Ovary (tissue), 9 donors: ENCODE data around the gene FMNL3. TPM values are rescaled to one million over a fixed set of nuclear protein-coding genes. Genes with fewer than 3 reads are reported as not detected.
"Not testable (repeated sequence)": the region's sequence is repeated elsewhere in the genome, so short reads cannot be mapped to it uniquely, and the experiment has no call there.

ENCODE experiments used
- DNase-seq, 5 donors: peaks; one replicate each; pipeline ENCODE4 v3.0.0-alpha.2; 2019 to 2020
- H3K27ac ChIP-seq, 2 donors: fragments of 200-600 bp; one replicate each; pipeline versions ENCODE4 v1.5.1 to v1.8.0; 2019 to 2022
- H3K27me3 ChIP-seq: fragments of 200-600 bp; one replicate; pipeline ENCODE4 v1.8.0; 2022
- H3K36me3 ChIP-seq: fragments of 200-600 bp; sonication (generic); one replicate; pipeline ENCODE4 v1.5.1; 2019
- H3K4me1 ChIP-seq: one replicate; pipeline ENCODE4 v1.8.1; 2013; ENCODE audit warnings: mild to moderate bottlenecking, moderate library complexity; ENCODE audit not compliant: insufficient read depth
- H3K4me3 ChIP-seq: fragments of 200-600 bp; sonication (generic); one replicate; pipeline ENCODE4 v1.5.1; 2017
- H3K9me3 ChIP-seq, 2 donors: fragments of 200-600 bp in 1 of 2; sonication (generic) in 1 of 2; one replicate each; pipeline versions ENCODE4 v1.5.1 to v1.8.1; 2013 to 2019; ENCODE audit warnings: mild to moderate bottlenecking in 1 of 2, moderate library complexity in 1 of 2
- EP300 ChIP-seq: sonication (generic); formaldehyde crosslinking; IDR thresholded peaks from one replicate; pipeline ENCODE4 v1.6.1; 2017; ENCODE audit warnings: antibody characterized with exemption
- POLR2A ChIP-seq: fragments of 450-650 bp; IDR thresholded peaks from one replicate; pipeline ENCODE4 v1.6.1; 2017; ENCODE audit warnings: antibody characterized with exemption, mild to moderate bottlenecking, moderate library complexity
- WGBS, 3 donors: extraction: QIAGEN DNeasy Blood & Tissue Kit in 1 of 3; methylation state at CpG; one replicate each; pipeline versions ENCODE4 v1.1.5 to v1.1.7; 2013 to 2017; 5-methylcytosine and 5-hydroxymethylcytosine counted together
- intact Hi-C, 4 donors: fragments of 100-400 bp; cut with DNase I; formaldehyde crosslinking; loops; one replicate each; pipeline versions ENCODE4 v1.11.0 to v1.15.1; 2022 to 2023
- polyA plus RNA-seq, 2 donors: library from polyadenylated mRNA; stranded (reverse); fragments of 200-250 nt in 1 of 2; fragments of 350-450 nt in 1 of 2; fragmentation: Illumina TruSeq in 1 of 2; extraction: RNeasy Lipid Tissue Mini Kit (QIAGEN cat#74804) in 1 of 2; gene quantifications; one replicate each; pipeline ENCODE4 v1.2.3, GENCODE V29; 2013 to 2014
- total RNA-seq, 7 donors: library from RNA; depleted of rRNA in 2 of 7; stranded (reverse); fragments of >200 nt in 2 of 7; fragmentation: NEBNext Ultra II Directional in 3 of 7; extraction: Animal tissue kit (Norgen Biotek cat#: 25700) in 3 of 7; gene quantifications; one replicate each; pipeline versions ENCODE4 v1.1.0 to v1.2.4, GENCODE V29; 2016 to 2023
- TF ChIP-seq, protein P1 (sequence below), 3 donors: fragments of 450-650 bp in 2 of 3; fragments of 200-600 bp in 1 of 3; IDR thresholded peaks; one replicate each; pipeline versions ENCODE4 v1.5.1 to v1.8.0; 2016 to 2022; ENCODE audit warnings: antibody characterized with exemption in 3 of 3, mild to moderate bottlenecking in 1 of 3
- donor health status: DM: no; HTN: no; CAD: no; lungs with moderate emphysema.
- donor health status: DM: no; HTN: no; CAD: no.
- donor health status: Bipolar disorder and iron deficiency.
- donor health status: DM: yes; HTN: yes; CAD: no.
- donor health status: DM: no; HTN: no; CAD: no.
- donor health status: DM: yes; HTN: yes; CAD: no.

FMNL3 gene
- total and polyA plus RNA-seq, 9 donors, result 15.7 to 58.1 (median 33.1) TPM

DNA sequence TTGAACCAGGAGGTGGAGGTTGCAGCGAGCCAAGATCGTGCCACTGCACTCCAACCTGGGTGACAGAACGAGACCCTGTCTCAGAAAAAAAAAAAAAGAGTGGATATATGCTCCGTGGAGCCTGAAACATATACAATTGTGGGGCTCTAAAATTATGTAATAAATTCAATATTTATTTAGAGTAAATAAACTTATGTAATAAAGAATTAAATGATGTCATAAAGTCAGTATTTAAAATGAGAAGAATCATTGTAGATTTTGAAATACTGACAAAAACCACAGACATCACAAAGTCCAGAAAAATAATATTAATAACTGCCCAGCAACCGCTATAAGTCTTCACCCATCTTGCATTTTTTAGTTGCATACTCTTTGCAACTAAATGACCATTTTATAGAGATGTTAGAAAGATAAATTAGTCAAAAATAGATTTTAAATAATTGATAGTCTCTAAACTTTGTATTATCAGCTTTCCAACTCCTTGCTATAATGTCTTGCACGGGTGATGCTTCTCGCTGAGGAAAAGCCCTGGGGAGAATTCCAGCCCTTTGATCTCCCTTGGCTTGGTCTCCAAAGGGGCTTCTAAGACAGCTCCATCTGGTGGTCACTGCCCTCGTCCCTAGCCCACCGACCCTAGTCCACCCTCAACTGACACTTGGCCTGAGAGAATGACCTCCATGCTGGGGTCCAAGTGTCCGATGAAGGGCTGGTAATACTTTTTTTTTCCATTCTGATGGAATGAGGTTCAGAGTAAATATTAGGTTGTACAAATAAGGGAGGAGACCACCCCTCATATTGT, 26.2 kb upstream of the FMNL3 start:
- H3K4me3 ChIP-seq, result no peak overlapping the region
- TF ChIP-seq POLR2A (no peak), EP300 (no peak)
- TF ChIP-seq, protein P1, sequence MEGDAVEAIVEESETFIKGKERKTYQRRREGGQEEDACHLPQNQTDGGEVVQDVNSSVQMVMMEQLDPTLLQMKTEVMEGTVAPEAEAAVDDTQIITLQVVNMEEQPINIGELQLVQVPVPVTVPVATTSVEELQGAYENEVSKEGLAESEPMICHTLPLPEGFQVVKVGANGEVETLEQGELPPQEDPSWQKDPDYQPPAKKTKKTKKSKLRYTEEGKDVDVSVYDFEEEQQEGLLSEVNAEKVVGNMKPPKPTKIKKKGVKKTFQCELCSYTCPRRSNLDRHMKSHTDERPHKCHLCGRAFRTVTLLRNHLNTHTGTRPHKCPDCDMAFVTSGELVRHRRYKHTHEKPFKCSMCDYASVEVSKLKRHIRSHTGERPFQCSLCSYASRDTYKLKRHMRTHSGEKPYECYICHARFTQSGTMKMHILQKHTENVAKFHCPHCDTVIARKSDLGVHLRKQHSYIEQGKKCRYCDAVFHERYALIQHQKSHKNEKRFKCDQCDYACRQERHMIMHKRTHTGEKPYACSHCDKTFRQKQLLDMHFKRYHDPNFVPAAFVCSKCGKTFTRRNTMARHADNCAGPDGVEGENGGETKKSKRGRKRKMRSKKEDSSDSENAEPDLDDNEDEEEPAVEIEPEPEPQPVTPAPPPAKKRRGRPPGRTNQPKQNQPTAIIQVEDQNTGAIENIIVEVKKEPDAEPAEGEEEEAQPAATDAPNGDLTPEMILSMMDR (IDR thresholded peaks at IDR 0.05), result no peak
- no peaks in the 10 kb centered on the region for H3K36me3 ChIP-seq
- WGBS, 3 donors, result 71 to 75% (median 72%) methylated on average over 10 of the region's 10 CpGs
- DNase-seq, result no peak
- H3K4me1 ChIP-seq, result no peaks in the 10 kb centered on the region
- no peak overlapping the region for H3K27ac ChIP-seq
- H3K27me3 ChIP-seq, result no peaks in the 10 kb centered on the region
- no peaks in the 10 kb centered on the region for H3K9me3 ChIP-seq
- intact Hi-C loops, result no loop called here

DNA sequence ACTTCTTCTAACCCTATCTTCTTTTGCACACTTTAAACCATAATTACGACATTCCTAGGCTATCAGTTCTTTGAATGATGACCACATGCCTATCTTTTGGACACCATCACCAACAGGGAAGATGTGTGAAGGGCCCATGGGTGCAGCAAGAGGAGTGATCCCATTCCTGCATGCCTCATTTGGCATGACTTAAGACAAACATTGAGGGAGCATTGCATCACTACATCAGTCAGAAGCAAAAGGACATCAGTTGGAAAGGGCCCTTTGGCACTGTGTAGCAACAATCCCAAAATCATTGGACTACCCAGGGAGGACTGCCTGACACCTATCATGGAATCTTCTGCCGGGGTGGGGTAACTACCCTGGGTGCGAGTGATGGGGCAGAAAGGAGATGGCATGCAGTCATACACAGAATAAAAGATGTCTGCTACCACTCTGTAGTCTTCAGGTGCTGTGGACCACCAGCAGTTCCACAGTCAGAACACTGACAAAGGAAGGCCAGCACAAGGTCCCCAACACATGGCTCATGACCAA, 23.4 kb upstream of the FMNL3 start:
- Histone ChIP-seq H3K27me3 (no peaks in the 10 kb centered on the region), H3K27ac (no peak overlapping the region), H3K9me3 (no peaks in the 10 kb centered on the region), H3K4me3 (no peak overlapping the region), H3K36me3 (no peaks in the 10 kb centered on the region), H3K4me1 (no peaks in the 10 kb centered on the region)
- no peak for DNase-seq
- intact Hi-C loops, result no loop called here
- TF ChIP-seq, protein P1 (IDR thresholded peaks at IDR 0.05), result no peak
- TF ChIP-seq POLR2A, result no peak
- WGBS, 3 donors, result 86 to 89% (median 87%) methylated on average over 3 of the region's 3 CpGs

DNA sequence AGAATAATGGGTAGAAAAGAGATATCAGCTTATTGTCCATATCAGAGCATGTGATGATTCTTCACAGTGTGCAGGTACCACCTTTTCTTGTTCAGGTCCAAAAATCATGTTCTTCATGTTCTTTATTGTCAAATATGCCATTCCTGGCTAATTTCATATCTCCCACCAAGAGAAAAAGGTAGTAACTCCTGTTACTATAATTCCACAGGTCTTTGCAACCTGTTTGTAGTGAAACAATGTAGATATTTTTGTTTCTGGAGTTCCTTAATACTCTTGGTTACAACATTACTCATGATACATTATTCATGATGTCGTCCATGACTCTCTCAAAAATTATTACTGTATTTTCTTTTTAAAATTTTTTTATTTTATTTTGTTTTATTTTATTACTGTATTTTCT, 22.8 kb upstream of the FMNL3 start:
- intact Hi-C loops, result no loop called here
- Histone ChIP-seq H3K4me3 (no peak overlapping the region), H3K27me3 (no peaks in the 10 kb centered on the region), H3K27ac (no peak overlapping the region), H3K36me3 (no peaks in the 10 kb centered on the region), H3K4me1 (no peaks in the 10 kb centered on the region), H3K9me3 (no peaks in the 10 kb centered on the region)
- TF ChIP-seq, protein P1 (IDR thresholded peaks at IDR 0.05), result no peak
- TF ChIP-seq EP300 (no peak), POLR2A (no peak)
- no peak for DNase-seq
- WGBS, 3 donors, result 61 to 72% (median 65%) methylated on average over 1 of the region's 1 CpG

DNA sequence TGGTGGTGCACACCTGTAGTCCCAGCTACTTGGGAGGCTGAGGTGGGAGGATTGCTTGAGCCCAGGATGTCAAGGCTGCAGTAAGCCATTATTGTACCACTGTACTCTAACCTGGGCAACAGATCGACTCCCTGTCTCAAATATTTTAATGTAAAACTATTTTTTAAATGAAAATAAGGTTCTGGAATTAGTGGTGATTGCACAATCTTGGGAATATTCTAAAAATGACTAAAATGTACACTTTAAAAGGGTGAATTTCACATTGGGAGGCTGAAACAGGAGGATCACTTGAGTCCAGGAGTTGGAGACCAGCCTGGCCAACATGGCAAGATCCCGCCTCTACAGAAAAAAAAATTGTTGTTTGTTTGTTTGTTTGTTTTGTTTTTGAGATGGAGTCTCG, 21.2 kb upstream of the FMNL3 start:
- Histone ChIP-seq H3K36me3 (no peaks in the 10 kb centered on the region), H3K9me3 (no peaks in the 10 kb centered on the region), H3K27ac (no peak overlapping the region), H3K4me1 (no peaks in the 10 kb centered on the region), H3K27me3 (no peaks in the 10 kb centered on the region), H3K4me3 (no peak overlapping the region)
- no peak for DNase-seq
- WGBS, 3 donors, result 85 to 88% (median 86%) methylated on average over 3 of the region's 3 CpGs
- intact Hi-C loops, result no loop called here
- TF ChIP-seq POLR2A (no peak), EP300 (no peak)
- TF ChIP-seq, protein P1 (IDR thresholded peaks at IDR 0.05), result no peak

DNA sequence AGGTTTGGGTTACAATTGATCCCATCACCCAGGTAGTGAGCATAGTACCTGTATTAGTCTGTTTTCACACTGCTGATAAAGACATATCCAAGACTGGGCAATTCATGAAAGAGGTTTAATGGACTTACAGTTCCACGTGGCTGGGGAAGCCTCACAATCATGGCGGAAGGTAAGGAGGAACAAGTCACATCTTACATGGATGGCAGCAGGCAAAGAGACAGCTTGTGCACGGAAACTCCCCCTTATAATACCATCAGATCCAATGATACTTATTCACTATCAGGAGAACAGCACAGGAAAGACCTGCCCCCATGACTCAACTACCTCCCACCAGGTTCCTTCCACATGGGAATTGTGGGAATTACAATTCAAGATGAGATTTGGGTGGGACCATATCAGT, 14.2 kb upstream of the FMNL3 start:
- H3K27ac ChIP-seq, H3K9me3 ChIP-seq, H3K36me3 ChIP-seq, H3K4me1 ChIP-seq, H3K27me3 ChIP-seq, intact Hi-C loops, H3K4me3 ChIP-seq, DNase-seq: not testable (repeated sequence)
- WGBS, 3 donors, result 77 to 87% (median 80%) methylated on average over 3 of the region's 3 CpGs
